HG02981 (cell line): Measurements from ENCODE around the gene KCNAB2.

ENCODE experiments used
- ATAC-seq: cut with Tn5 transposase; IDR thresholded peaks from one replicate; pipeline ENCODE4 v1.9.1; 2021; ENCODE audit warnings: mild to moderate bottlenecking, moderate library complexity; ENCODE audit not compliant: unreplicated experiment

KCNAB2 gene

DNA sequence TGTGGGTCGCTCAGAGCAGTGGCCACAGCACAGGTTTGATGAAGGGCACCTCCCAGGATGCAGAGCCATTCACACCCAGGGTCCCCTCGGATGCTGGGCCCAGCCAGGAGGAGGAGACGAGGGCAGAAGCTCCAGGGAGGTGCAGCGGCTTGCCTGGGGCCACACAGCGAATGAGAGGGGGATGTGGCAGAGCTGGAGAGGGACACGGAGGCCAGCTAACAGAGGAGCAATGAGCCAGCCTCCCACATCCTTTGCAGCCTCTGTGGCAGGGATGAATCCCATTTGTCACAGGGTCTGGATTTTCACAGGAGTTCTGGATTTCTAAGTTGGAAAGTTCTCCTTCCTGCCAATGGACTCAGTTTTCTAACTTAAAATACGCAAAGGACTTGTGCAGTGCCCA is 98.5 kb downstream of the KCNAB2 start:
- ATAC-seq, result no peak

DNA sequence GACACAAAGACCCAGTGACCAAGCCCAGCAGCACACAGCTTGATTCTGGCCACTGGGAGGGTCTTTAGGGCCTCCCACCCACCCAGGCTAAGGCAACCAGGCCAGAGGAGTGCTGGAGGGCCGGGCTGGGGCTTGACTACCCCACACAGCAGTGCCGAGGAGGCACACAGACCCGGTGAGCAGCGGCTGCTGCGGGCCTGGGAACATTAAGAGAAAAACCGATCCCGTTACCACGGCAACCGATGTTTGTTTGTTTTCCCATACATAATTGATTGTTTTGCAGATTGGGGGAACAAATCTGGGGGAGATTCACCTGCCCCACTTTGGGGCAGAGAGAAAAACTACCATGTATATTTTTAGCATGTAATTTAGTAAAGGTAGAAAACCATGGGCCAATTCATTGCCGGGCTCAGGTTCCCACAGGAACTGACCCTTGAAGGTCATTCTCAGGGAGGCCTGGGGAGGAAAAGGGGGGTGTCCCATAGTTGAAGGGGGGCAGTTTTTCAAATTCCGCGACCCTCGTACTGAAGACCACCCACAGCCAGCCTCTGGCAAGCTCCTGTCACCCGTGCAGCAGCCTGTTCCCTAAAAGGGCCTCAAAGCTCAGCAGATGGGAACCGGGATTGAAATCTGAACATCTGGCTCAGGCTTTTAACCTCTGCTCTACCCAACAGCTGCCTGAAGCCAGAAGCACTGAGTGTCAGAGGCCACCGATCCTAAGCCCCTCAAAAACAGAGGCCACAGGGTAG is 99.1 kb downstream of the KCNAB2 start:
- ATAC-seq, result no peak

DNA sequence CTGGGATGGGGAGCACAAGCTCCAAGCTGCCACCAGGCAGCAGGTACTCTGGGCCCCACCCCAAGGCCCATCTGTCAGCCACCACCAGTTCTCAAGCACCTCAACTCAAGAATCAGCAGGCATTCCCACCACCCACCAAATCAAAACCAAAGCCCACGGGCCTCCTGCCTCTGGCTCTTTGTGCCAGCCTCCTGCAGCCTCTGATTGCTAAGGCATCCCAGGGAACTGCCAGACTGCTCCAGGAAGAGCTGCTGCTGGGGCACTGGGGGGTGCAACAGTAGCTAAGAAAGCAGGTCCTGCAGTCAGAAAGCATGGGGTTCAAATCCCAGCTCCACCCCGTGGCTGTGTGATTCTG is 99.7 kb downstream of the KCNAB2 start:
- no peak for ATAC-seq

DNA sequence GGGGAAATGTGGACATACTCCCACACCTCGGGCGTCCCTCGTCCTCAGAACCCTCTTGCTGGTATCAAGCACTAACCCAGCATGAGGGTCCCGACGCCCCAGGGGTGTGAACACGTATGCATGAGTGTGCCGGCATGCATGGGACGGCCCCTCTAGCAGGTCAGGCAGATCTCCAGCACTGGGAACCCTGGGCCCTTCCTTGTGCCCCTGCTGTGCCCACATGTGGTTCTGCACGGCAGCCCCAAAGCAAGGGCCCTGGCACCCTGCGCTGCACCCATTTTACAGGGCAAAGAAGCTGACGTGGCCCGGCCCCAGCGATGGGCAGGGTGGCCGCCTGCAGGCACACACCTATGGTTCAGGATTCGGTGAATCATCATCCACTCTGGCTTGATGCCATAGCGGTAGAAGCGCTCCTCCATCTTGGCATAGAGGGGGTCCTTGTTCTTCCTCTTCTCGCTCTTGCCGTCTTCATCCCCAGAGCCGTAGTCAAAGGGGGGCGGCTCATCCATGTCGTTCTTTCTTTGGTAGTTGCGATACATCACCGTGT is 100.2 kb downstream of the KCNAB2 start:
- no peak for ATAC-seq

DNA sequence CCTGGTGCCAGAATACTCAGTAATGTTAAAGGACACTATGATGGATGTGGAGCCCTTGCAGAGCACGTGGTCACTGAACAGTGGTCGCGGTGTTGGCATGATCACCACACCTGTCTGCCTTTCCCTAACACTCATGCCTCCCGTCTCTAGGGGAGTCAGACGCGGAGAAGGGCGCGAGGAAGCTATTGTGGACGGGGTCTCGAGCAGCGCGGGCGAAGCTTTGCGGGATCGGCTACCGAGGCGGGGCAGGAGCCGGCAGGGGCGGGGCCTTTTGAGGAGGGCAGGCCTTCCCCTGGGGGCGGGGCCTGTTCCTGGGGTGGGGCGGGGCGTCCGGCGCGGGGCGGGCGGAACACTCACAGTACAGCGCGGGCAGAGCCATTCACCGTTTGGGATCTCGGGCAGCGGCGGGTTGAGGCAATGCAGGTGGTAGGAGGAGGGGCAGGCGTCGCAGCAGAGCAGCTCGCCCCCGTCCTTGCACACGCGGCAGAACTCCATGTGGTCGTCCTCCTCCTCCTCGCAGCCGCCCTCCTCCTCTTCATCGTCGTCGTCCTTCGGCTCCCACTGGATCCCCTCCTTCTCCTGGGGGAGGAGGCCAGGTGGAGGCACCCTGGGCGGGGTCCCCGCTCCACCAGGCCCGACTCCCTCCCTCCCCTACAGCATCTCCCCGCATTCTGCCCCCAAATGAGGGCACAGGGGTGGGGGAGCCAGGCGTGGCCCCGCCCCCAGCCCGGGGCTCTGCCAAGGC is 103.0 kb downstream of the KCNAB2 start:
- no peak for ATAC-seq

DNA sequence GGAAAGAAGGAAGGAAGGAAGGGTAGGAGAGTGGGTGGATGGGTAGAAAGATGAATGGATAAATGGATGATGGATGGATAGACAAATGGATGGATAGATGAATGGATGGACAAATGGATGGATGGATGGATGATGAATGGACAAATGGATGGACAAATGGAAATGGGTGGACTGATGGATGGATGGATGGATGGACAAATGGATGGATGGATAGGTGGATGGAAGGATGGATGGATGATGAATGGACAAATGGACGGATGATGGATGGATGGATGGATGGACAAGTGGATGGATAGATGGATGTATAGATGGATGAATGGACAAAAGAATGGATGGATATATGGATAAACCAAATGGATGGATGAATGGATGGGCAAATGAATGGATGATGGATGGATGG is 103.9 kb downstream of the KCNAB2 start:
- ATAC-seq, result no peak

DNA sequence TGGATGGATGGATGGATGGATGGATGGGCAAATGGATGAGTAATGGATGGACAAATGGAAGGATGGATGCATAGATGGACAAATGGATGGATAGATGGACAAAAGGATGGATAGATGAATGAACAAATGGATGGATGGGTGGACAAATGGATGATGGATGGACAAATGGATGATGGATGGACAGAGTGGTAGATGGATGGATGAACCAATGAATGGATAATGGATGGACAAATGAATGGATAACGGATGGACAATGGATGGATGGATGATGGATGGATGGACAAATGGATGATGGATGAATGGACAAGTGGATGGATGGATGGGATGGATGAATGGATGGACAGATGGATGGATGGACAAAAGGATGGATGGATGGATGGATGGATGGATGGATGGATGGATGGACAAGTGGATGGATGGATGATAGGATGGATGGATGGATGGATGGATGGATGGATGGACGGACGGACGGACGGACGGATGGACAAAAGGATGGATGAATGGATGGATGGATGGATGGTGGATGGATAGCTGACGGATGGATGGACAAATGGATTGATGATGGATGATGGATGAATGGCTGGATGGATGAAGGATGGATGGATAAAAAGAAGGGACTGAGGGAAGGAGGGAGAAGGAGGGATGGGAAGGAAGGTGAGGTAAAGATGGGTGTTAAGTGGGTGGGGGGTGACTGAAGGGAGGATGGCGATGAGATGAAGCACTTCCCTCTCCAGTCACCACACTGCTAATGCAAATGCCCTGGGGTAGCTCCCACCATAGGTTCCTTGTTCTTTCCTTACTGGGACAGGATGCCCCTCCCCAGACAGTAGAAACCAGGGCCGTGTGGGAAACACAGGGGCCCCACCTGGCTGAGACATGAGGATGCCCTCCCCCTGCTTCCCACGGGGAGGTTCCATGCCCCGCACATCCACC is 104.6 kb downstream of the KCNAB2 start:
- ATAC-seq, result no peak
